ENCODE results near the gene ALDH18A1.
"Not testable (repeated sequence)": the region's sequence is repeated elsewhere in the genome, so short reads cannot be mapped to it uniquely, and the experiment has no call there.

The ALDH18A1 gene

GRCh38 chr10:95648138-95648537 is 8.4 kb downstream of the ALDH18A1 start:
- DNase-seq = no peak

GRCh38 chr10:95646160-95646559 is 10.4 kb downstream of the ALDH18A1 start:
- no peak for DNase-seq

GRCh38 chr10:95644901-95645300 is 11.6 kb downstream of the ALDH18A1 start:
- DNase-seq = no peak

- DNase-seq = no peak
Observed at GRCh38 chr10:95640891-95641315, 15.6 kb downstream of the ALDH18A1 start.

- DNase-seq = no peak
Observed at GRCh38 chr10:95637911-95638310, 18.6 kb downstream of the ALDH18A1 start.

- DNase-seq = no peak
Observed at GRCh38 chr10:95637140-95637539, 19.4 kb downstream of the ALDH18A1 start.

GRCh38 chr10:95635319-95635733 is 21.2 kb downstream of the ALDH18A1 start:
- DNase-seq = no peak

GRCh38 chr10:95628786-95629185 is 27.7 kb downstream of the ALDH18A1 start:
- no peak for DNase-seq

- DNase-seq = no peak
Observed at GRCh38 chr10:95626500-95626899, 30.0 kb downstream of the ALDH18A1 start.

- DNase-seq = not testable (repeated sequence)
Observed at GRCh38 chr10:95620415-95620814, 36.1 kb downstream of the ALDH18A1 start.

GRCh38 chr10:95618101-95618500 is 38.4 kb downstream of the ALDH18A1 start:
- no peak for DNase-seq

- no peak for DNase-seq
Observed at GRCh38 chr10:95616446-95616845, 40.1 kb downstream of the ALDH18A1 start.

GRCh38 chr10:95613330-95613729 is 43.2 kb downstream of the ALDH18A1 start:
- DNase-seq = no peak

- DNase-seq = no peak
Observed at GRCh38 chr10:95610727-95611126, 45.8 kb downstream of the ALDH18A1 start.

GRCh38 chr10:95606922-95607321 is 49.6 kb downstream of the ALDH18A1 start:
- DNase-seq = no peak

- DNase-seq = no peak
Observed at GRCh38 chr10:95605163-95605562, 51.3 kb downstream of the ALDH18A1 start.

- DNase-seq = no peak
Observed at GRCh38 chr10:95604630-95605029, 51.9 kb downstream of the ALDH18A1 start.

GRCh38 chr10:95602382-95602781 is 54.1 kb downstream of the ALDH18A1 start:
- DNase-seq = no peak

- peak; percentile 3 to 59 for DNase-seq
Observed at GRCh38 chr10:95601116-95601719, 55.3 kb downstream of the ALDH18A1 start.

- DNase-seq = no peak
Observed at GRCh38 chr10:95600158-95600557, 56.4 kb downstream of the ALDH18A1 start.

GRCh38 chr10:95597788-95598187 is 58.7 kb downstream of the ALDH18A1 start:
- DNase-seq = no peak

- DNase-seq = no peak
Observed at GRCh38 chr10:95588025-95588424, 68.5 kb downstream of the ALDH18A1 start.

- DNase-seq = no peak
Observed at GRCh38 chr10:95579835-95580535, 76.5 kb downstream of the ALDH18A1 start.

GRCh38 chr10:95579292-95579691 is 77.2 kb downstream of the ALDH18A1 start:
- no peak for DNase-seq

- no peak for DNase-seq
Observed at GRCh38 chr10:95578619-95579018, 77.9 kb downstream of the ALDH18A1 start.
